HFF-Myc (cell line): Measurements from ENCODE around the gene DNAJC5.

Experiments
- DNase-seq: peaks from one replicate; pipeline ENCODE4 v3.0.0-alpha.2; 2011; ENCODE audit warnings: low read depth; ENCODE audit errors: extremely low read depth
- H3K4me3 ChIP-seq: replicated peaks from 2 replicates; pipeline ENCODE4 v1.5.1; 2011; ENCODE audit warnings: low read depth, mild to moderate bottlenecking, control low read depth, low read length
- CTCF ChIP-seq: IDR thresholded peaks from 2 replicates; pipeline ENCODE4 v1.5.1; 2012; ENCODE audit warnings: mild to moderate bottlenecking, low read depth, low read length, control low read depth; ENCODE audit errors: missing control alignments

The DNAJC5 gene

GRCh38 chr20:63890201-63890576 lies 4.7 kb upstream of the DNAJC5 start:
- no peak overlapping the region for H3K4me3 ChIP-seq
- no peak for TF ChIP-seq CTCF
- DNase-seq = no peak

GRCh38 chr20:63890616-63891015 lies 4.3 kb upstream of the DNAJC5 start:
- no peak overlapping the region for H3K4me3 ChIP-seq
- TF ChIP-seq CTCF = no peak
- DNase-seq = no peak

- TF ChIP-seq CTCF = no peak
These were observed 3.6 kb upstream of the DNAJC5 start for GRCh38 chr20:63891061-63892002.

GRCh38 chr20:63892402-63892801 lies 2.5 kb upstream of the DNAJC5 start:
- no peak for TF ChIP-seq CTCF
- no peak for DNase-seq
- no peak overlapping the region for H3K4me3 ChIP-seq

More at GRCh38 chr20:63891061-63892002, 3.6 kb upstream of the DNAJC5 start:
- DNase-seq = no peak
- no peak overlapping the region for H3K4me3 ChIP-seq

- TF ChIP-seq CTCF = no peak
- peak overlapping the region; percentile 48 for H3K4me3 ChIP-seq
- no peak for DNase-seq
These were observed 948 bp upstream of the DNAJC5 start for GRCh38 chr20:63893999-63894357.

- H3K4me3 ChIP-seq = peak overlapping the region; percentile 60
- no peak for DNase-seq
- TF ChIP-seq CTCF = no peak
These were observed 451 bp downstream of the DNAJC5 start for GRCh38 chr20:63895202-63895951.
